WTC11 (cell line): ENCODE results near the gene FSD2. TPM values are rescaled to one million over a fixed set of nuclear protein-coding genes. Genes with fewer than 3 reads are reported as not detected.

Source experiments
- ATAC-seq: fragments of 200-7000 bp; cut with Tn5 transposase; 2 replicates; pipeline ENCODE4 v1.10.0; 2021; ENCODE audit warnings: mild to moderate bottlenecking, moderate library complexity
- CTCF ChIA-PET: fragments of 300-600 bp; sonication (Branson Sonifier 250); formaldehyde crosslinking; loops from one replicate; lab custom pipeline; 2021; ENCODE audit warnings: antibody characterized with exemption; lab: Charles Lee
- POLR2A ChIA-PET: fragments of 350-600 bp; sonication (Branson Sonifier 250); formaldehyde crosslinking; loops from one replicate; lab custom pipeline; 2021; ENCODE audit warnings: antibody characterized with exemption; lab: Charles Lee
- DNase-seq: peaks from one replicate; pipeline ENCODE4 v3.0.0; 2021; ENCODE audit warnings: low spot score
- H3K27ac Mint-ChIP-seq: 2 replicates; pipeline ENCODE4 v1.8.0; 2021; ENCODE audit warnings: mixed read lengths
- H3K27me3 Mint-ChIP-seq: 2 replicates; pipeline ENCODE4 v1.8.0; 2021; ENCODE audit warnings: low read depth, mild to moderate bottlenecking, moderate library complexity, mixed read lengths
- H3K36me3 Mint-ChIP-seq: 2 replicates; pipeline ENCODE4 v1.8.0; 2021; ENCODE audit warnings: mixed read lengths
- H3K4me1 Mint-ChIP-seq: 2 replicates; pipeline ENCODE4 v1.8.0; 2022; ENCODE audit warnings: mixed read lengths
- H3K4me3 Mint-ChIP-seq: 2 replicates; pipeline ENCODE4 v1.8.0; 2021; ENCODE audit warnings: mild to moderate bottlenecking, moderate library complexity, mixed read lengths
- H3K9me3 Mint-ChIP-seq: 2 replicates; pipeline ENCODE4 v1.8.0; 2021; ENCODE audit warnings: mixed read lengths
- ATF1 ChIP-seq: sonication (generic); formaldehyde crosslinking; IDR thresholded peaks from 2 replicates; pipeline ENCODE4 v1.8.1; 2023; ENCODE audit warnings: mild to moderate bottlenecking, moderate library complexity, missing genetic modification reagents
- CBFB ChIP-seq: sonication (generic); formaldehyde crosslinking; IDR thresholded peaks from 2 replicates; pipeline ENCODE4 v1.8.1; 2022; ENCODE audit warnings: mild to moderate bottlenecking, low read depth, missing genetic modification reagents
- FOXK1 ChIP-seq: sonication (generic); formaldehyde crosslinking; IDR thresholded peaks from 2 replicates; pipeline ENCODE4 v1.8.0; 2022; ENCODE audit warnings: mild to moderate bottlenecking, moderate library complexity, missing genetic modification reagents
- FOXP4 ChIP-seq: sonication (generic); formaldehyde crosslinking; IDR thresholded peaks from 2 replicates; pipeline ENCODE4 v1.8.0; 2022; ENCODE audit warnings: mild to moderate bottlenecking, missing genetic modification reagents
- GRHL2 ChIP-seq: fragments of 250-450 bp; sonication (Bioruptor Pico); IDR thresholded peaks from 2 replicates; pipeline ENCODE4 v1.8.0; 2022; ENCODE audit warnings: mild to moderate bottlenecking, moderate library complexity; ENCODE audit not compliant: insufficient replicate concordance, severe bottlenecking
- RORB ChIP-seq: fragments of 250-450 bp; sonication (Bioruptor Pico); IDR thresholded peaks from 2 replicates; pipeline ENCODE4 v1.9.0; 2021; ENCODE audit warnings: mild to moderate bottlenecking
- SMAD4 ChIP-seq: sonication (generic); formaldehyde crosslinking; IDR thresholded peaks from 2 replicates; pipeline ENCODE4 v1.8.0; 2022; ENCODE audit warnings: mild to moderate bottlenecking, missing genetic modification reagents
- SP1 ChIP-seq: sonication (generic); formaldehyde crosslinking; conservative IDR thresholded peaks from 2 replicates; pipeline ENCODE4 v1.8.1; 2022; ENCODE audit warnings: missing genetic modification reagents
- TEAD1 ChIP-seq: sonication (generic); formaldehyde crosslinking; IDR thresholded peaks from 2 replicates; pipeline ENCODE4 v1.8.0; 2022; ENCODE audit warnings: mild to moderate bottlenecking, missing genetic modification reagents
- TEAD4 ChIP-seq: sonication (generic); formaldehyde crosslinking; IDR thresholded peaks from 2 replicates; pipeline ENCODE4 v1.8.0; 2022; ENCODE audit warnings: mild to moderate bottlenecking, missing genetic modification reagents
- ZBTB43 ChIP-seq: sonication (generic); formaldehyde crosslinking; IDR thresholded peaks from 2 replicates; pipeline ENCODE4 v1.8.1; 2023; ENCODE audit warnings: mild to moderate bottlenecking, missing genetic modification reagents
- ZNF232 ChIP-seq: sonication (generic); formaldehyde crosslinking; IDR thresholded peaks from 2 replicates; pipeline ENCODE4 v1.8.0; 2022; ENCODE audit warnings: mild to moderate bottlenecking, missing genetic modification reagents
- ZNF396 ChIP-seq: fragments of 250-450 bp; sonication (Bioruptor Pico); IDR thresholded peaks from 2 replicates; pipeline ENCODE4 v1.8.0; 2021; ENCODE audit warnings: mild to moderate bottlenecking, moderate library complexity, borderline replicate concordance
- total RNA-seq: library from RNA; stranded (reverse); gene quantifications from 3 replicates; pipeline ENCODE4 v1.2.3, GENCODE V29; 2021
- TF ChIP-seq, protein P1 (sequence below): sonication (generic); formaldehyde crosslinking; IDR thresholded peaks from 2 replicates; pipeline ENCODE4 v1.8.1; 2022; ENCODE audit warnings: low read depth, mild to moderate bottlenecking, moderate library complexity, missing genetic modification reagents, borderline replicate concordance
- TF ChIP-seq, protein P2 (sequence below): sonication (generic); formaldehyde crosslinking; IDR thresholded peaks from 2 replicates; pipeline ENCODE4 v1.8.1; 2023; ENCODE audit warnings: mild to moderate bottlenecking, missing genetic modification reagents, borderline replicate concordance
- TF ChIP-seq, protein P3 (sequence below): fragments of 250-450 bp; sonication (Bioruptor Pico); IDR thresholded peaks from 2 replicates; pipeline ENCODE4 v1.9.0; 2021; ENCODE audit warnings: mild to moderate bottlenecking
- TF ChIP-seq, protein P4 (sequence below): fragments of 200-600 bp; IDR thresholded peaks from 2 replicates; pipeline ENCODE4 v1.8.0; 2022; ENCODE audit warnings: antibody characterized with exemption
- TF ChIP-seq, protein P5 (sequence below): fragments of 250-450 bp; sonication (Bioruptor Pico); IDR thresholded peaks from 2 replicates; pipeline ENCODE4 v1.9.0; 2021; ENCODE audit warnings: mild to moderate bottlenecking, borderline replicate concordance
- TF ChIP-seq, protein P6 (sequence below): sonication (generic); formaldehyde crosslinking; IDR thresholded peaks from 2 replicates; pipeline ENCODE4 v1.8.1; 2023; ENCODE audit warnings: mild to moderate bottlenecking, missing genetic modification reagents

Gene FSD2
- total RNA-seq, 1 experiment from 2014 or later: not detected

GRCh38 chr15:82750831-82751180 lies 55.1 kb downstream of the FSD2 start:
- Mint-ChIP-seq H3K9me3 (no peaks in the 10 kb centered on the region), H3K4me3 (peak overlapping the region; percentile 94), H3K36me3 (peaks cover 22% of the 10 kb centered on the region), H3K27me3 (no peaks in the 10 kb centered on the region), H3K4me1 (peaks cover 13% of the 10 kb centered on the region), H3K27ac (peak overlapping the region; percentile 88)
- peak; percentile 9 for ATAC-seq
- ChIA-PET CTCF (interaction anchor here (0.8 to 1.8 kb wide), 9 partner anchors 14 to 220 kb away, joined by 3 to 8 read pairs (median 3); partner anchors contain the start of genes CPEB1 and RPS17), POLR2A (interaction anchor here (0.5 to 1.5 kb wide), 3 partner anchors 42 to 261 kb away, joined by 3 to 5 read pairs (median 4); partner anchors contain the start of gene C15orf40)
- DNase-seq: no peak
- TF ChIP-seq GRHL2 (CRISPR knock-in tag) (no peak), FOXP4 (CRISPR knock-in tag) (no peak), CBFB (CRISPR knock-in tag) (no peak), RORB (CRISPR knock-in tag) (no peak), ZBTB43 (CRISPR knock-in tag) (no peak), ATF1 (CRISPR knock-in tag) (no peak), ZNF396 (CRISPR knock-in tag) (no peak), SMAD4 (CRISPR knock-in tag) (no peak), SP1 (no peak), TEAD4 (no peak), ZNF232 (CRISPR knock-in tag) (no peak), FOXK1 (CRISPR knock-in tag) (no peak), TEAD1 (no peak)
- TF ChIP-seq, protein P1, sequence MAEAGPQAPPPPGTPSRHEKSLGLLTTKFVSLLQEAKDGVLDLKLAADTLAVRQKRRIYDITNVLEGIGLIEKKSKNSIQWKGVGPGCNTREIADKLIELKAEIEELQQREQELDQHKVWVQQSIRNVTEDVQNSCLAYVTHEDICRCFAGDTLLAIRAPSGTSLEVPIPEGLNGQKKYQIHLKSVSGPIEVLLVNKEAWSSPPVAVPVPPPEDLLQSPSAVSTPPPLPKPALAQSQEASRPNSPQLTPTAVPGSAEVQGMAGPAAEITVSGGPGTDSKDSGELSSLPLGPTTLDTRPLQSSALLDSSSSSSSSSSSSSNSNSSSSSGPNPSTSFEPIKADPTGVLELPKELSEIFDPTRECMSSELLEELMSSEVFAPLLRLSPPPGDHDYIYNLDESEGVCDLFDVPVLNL (CRISPR knock-in tag): no peak
- TF ChIP-seq, protein P2, sequence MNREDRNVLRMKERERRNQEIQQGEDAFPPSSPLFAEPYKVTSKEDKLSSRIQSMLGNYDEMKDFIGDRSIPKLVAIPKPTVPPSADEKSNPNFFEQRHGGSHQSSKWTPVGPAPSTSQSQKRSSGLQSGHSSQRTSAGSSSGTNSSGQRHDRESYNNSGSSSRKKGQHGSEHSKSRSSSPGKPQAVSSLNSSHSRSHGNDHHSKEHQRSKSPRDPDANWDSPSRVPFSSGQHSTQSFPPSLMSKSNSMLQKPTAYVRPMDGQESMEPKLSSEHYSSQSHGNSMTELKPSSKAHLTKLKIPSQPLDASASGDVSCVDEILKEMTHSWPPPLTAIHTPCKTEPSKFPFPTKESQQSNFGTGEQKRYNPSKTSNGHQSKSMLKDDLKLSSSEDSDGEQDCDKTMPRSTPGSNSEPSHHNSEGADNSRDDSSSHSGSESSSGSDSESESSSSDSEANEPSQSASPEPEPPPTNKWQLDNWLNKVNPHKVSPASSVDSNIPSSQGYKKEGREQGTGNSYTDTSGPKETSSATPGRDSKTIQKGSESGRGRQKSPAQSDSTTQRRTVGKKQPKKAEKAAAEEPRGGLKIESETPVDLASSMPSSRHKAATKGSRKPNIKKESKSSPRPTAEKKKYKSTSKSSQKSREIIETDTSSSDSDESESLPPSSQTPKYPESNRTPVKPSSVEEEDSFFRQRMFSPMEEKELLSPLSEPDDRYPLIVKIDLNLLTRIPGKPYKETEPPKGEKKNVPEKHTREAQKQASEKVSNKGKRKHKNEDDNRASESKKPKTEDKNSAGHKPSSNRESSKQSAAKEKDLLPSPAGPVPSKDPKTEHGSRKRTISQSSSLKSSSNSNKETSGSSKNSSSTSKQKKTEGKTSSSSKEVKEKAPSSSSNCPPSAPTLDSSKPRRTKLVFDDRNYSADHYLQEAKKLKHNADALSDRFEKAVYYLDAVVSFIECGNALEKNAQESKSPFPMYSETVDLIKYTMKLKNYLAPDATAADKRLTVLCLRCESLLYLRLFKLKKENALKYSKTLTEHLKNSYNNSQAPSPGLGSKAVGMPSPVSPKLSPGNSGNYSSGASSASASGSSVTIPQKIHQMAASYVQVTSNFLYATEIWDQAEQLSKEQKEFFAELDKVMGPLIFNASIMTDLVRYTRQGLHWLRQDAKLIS (CRISPR knock-in tag): no peak
- TF ChIP-seq, protein P3, sequence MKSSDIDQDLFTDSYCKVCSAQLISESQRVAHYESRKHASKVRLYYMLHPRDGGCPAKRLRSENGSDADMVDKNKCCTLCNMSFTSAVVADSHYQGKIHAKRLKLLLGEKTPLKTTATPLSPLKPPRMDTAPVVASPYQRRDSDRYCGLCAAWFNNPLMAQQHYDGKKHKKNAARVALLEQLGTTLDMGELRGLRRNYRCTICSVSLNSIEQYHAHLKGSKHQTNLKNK (CRISPR knock-in tag): no peak
- TF ChIP-seq, protein P4, sequence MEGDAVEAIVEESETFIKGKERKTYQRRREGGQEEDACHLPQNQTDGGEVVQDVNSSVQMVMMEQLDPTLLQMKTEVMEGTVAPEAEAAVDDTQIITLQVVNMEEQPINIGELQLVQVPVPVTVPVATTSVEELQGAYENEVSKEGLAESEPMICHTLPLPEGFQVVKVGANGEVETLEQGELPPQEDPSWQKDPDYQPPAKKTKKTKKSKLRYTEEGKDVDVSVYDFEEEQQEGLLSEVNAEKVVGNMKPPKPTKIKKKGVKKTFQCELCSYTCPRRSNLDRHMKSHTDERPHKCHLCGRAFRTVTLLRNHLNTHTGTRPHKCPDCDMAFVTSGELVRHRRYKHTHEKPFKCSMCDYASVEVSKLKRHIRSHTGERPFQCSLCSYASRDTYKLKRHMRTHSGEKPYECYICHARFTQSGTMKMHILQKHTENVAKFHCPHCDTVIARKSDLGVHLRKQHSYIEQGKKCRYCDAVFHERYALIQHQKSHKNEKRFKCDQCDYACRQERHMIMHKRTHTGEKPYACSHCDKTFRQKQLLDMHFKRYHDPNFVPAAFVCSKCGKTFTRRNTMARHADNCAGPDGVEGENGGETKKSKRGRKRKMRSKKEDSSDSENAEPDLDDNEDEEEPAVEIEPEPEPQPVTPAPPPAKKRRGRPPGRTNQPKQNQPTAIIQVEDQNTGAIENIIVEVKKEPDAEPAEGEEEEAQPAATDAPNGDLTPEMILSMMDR: no peak
- TF ChIP-seq, protein P5, sequence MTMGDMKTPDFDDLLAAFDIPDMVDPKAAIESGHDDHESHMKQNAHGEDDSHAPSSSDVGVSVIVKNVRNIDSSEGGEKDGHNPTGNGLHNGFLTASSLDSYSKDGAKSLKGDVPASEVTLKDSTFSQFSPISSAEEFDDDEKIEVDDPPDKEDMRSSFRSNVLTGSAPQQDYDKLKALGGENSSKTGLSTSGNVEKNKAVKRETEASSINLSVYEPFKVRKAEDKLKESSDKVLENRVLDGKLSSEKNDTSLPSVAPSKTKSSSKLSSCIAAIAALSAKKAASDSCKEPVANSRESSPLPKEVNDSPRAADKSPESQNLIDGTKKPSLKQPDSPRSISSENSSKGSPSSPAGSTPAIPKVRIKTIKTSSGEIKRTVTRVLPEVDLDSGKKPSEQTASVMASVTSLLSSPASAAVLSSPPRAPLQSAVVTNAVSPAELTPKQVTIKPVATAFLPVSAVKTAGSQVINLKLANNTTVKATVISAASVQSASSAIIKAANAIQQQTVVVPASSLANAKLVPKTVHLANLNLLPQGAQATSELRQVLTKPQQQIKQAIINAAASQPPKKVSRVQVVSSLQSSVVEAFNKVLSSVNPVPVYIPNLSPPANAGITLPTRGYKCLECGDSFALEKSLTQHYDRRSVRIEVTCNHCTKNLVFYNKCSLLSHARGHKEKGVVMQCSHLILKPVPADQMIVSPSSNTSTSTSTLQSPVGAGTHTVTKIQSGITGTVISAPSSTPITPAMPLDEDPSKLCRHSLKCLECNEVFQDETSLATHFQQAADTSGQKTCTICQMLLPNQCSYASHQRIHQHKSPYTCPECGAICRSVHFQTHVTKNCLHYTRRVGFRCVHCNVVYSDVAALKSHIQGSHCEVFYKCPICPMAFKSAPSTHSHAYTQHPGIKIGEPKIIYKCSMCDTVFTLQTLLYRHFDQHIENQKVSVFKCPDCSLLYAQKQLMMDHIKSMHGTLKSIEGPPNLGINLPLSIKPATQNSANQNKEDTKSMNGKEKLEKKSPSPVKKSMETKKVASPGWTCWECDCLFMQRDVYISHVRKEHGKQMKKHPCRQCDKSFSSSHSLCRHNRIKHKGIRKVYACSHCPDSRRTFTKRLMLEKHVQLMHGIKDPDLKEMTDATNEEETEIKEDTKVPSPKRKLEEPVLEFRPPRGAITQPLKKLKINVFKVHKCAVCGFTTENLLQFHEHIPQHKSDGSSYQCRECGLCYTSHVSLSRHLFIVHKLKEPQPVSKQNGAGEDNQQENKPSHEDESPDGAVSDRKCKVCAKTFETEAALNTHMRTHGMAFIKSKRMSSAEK (CRISPR knock-in tag): no peak
- TF ChIP-seq, protein P6, sequence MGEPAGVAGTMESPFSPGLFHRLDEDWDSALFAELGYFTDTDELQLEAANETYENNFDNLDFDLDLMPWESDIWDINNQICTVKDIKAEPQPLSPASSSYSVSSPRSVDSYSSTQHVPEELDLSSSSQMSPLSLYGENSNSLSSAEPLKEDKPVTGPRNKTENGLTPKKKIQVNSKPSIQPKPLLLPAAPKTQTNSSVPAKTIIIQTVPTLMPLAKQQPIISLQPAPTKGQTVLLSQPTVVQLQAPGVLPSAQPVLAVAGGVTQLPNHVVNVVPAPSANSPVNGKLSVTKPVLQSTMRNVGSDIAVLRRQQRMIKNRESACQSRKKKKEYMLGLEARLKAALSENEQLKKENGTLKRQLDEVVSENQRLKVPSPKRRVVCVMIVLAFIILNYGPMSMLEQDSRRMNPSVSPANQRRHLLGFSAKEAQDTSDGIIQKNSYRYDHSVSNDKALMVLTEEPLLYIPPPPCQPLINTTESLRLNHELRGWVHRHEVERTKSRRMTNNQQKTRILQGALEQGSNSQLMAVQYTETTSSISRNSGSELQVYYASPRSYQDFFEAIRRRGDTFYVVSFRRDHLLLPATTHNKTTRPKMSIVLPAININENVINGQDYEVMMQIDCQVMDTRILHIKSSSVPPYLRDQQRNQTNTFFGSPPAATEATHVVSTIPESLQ (CRISPR knock-in tag): no peak
